Activated CD8-positive, alpha-beta T cell treated with anti-CD3 and anti-CD28 coated beads for 36 hours (primary cell): ENCODE measurements around the gene COLEC11. TPM values are rescaled to one million over a fixed set of nuclear protein-coding genes. Genes with fewer than 3 reads are reported as not detected.

ENCODE experiments used
- ATAC-seq: fragments of 200-7000 bp; cut with Tn5 transposase; one replicate; pipeline ENCODE4 v1.10.0; 2021; ENCODE audit warnings: mild to moderate bottlenecking, moderate library complexity
- CTCF ChIA-PET: fragments of 350-600 bp; sonication (Branson Sonifier 250); formaldehyde crosslinking; loops from one replicate; lab custom pipeline; 2021; ENCODE audit warnings: antibody characterized with exemption; lab: Charles Lee
- POLR2A ChIA-PET: fragments of 350-600 bp; sonication (Branson Sonifier 250); formaldehyde crosslinking; loops from one replicate; lab custom pipeline; 2021; ENCODE audit warnings: antibody characterized with exemption; lab: Charles Lee
- DNase-seq: peaks from one replicate; pipeline ENCODE4 v3.0.0-alpha.2; 2020
- H3K27ac Mint-ChIP-seq: one replicate; pipeline ENCODE4 v1.8.0; 2021; ENCODE audit warnings: mild to moderate bottlenecking, mixed read lengths
- H3K27me3 Mint-ChIP-seq: one replicate; pipeline ENCODE4 v1.8.0; 2021; ENCODE audit warnings: mixed read lengths
- H3K36me3 Mint-ChIP-seq: one replicate; pipeline ENCODE4 v1.8.0; 2021; ENCODE audit warnings: low read depth, mixed read lengths
- H3K4me1 Mint-ChIP-seq: one replicate; pipeline ENCODE4 v1.8.0; 2021; ENCODE audit warnings: low read depth, mixed read lengths
- H3K4me3 Mint-ChIP-seq: one replicate; pipeline ENCODE4 v1.8.0; 2021; ENCODE audit warnings: mild to moderate bottlenecking, moderate library complexity, mixed read lengths
- H3K9me3 Mint-ChIP-seq: one replicate; pipeline ENCODE4 v1.8.0; 2021; ENCODE audit warnings: mixed read lengths
- intact Hi-C: fragments of 100-400 bp; cut with micrococcal nuclease; formaldehyde crosslinking; loops from one replicate; pipeline ENCODE4 v1.10.0; 2022
- total RNA-seq, 2 experiments: library from RNA; stranded (reverse); gene quantifications; one replicate each; pipeline ENCODE4 v1.2.3, GENCODE V29; 2021
- TF ChIP-seq, protein P1 (sequence below): fragments of 200-600 bp; IDR thresholded peaks from one replicate; pipeline ENCODE4 v1.8.0; 2022; ENCODE audit warnings: antibody characterized with exemption, mild to moderate bottlenecking

The COLEC11 gene
- total RNA-seq, 2 experiments from 2014 or later, result 0.49 TPM; not detected in 1

DNA sequence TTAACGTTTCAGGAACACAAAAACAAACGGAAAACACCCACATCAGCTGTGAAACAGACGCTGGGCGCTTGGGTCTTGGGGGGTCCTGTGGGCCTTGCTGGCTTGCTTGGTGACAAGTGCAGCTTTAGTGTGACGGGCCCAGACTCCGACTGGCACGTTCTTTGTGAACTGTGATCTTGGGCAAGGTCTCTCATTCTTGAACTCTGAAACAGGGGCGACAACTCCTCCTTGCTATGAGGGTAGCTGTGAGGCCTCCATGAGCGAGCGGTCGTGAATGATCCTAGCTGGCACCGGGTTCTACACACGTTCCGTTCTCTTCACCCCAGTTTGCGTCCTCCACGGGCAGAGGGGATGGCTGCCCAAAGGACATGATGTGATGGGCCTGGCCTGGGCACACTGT lies 8.7 kb upstream of the COLEC11 start:
- no peak for DNase-seq
- H3K4me1 Mint-ChIP-seq, result peaks cover 3% of the 10 kb centered on the region
- peaks cover 16% of the 10 kb centered on the region for H3K36me3 Mint-ChIP-seq
- ChIA-PET POLR2A (interaction anchor here (1.4 to 1.9 kb wide), 2 partner anchors 9 to 10 kb away, joined by 3 to 7 read pairs; partner anchors contain the start of gene COLEC11), CTCF (no interaction called here)
- H3K9me3 Mint-ChIP-seq, result no peaks in the 10 kb centered on the region
- TF ChIP-seq, protein P1, sequence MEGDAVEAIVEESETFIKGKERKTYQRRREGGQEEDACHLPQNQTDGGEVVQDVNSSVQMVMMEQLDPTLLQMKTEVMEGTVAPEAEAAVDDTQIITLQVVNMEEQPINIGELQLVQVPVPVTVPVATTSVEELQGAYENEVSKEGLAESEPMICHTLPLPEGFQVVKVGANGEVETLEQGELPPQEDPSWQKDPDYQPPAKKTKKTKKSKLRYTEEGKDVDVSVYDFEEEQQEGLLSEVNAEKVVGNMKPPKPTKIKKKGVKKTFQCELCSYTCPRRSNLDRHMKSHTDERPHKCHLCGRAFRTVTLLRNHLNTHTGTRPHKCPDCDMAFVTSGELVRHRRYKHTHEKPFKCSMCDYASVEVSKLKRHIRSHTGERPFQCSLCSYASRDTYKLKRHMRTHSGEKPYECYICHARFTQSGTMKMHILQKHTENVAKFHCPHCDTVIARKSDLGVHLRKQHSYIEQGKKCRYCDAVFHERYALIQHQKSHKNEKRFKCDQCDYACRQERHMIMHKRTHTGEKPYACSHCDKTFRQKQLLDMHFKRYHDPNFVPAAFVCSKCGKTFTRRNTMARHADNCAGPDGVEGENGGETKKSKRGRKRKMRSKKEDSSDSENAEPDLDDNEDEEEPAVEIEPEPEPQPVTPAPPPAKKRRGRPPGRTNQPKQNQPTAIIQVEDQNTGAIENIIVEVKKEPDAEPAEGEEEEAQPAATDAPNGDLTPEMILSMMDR, result no peak
- H3K4me3 Mint-ChIP-seq, result no peak overlapping the region
- no peak overlapping the region for H3K27ac Mint-ChIP-seq
- intact Hi-C loops, result no loop called here
- H3K27me3 Mint-ChIP-seq, result no peaks in the 10 kb centered on the region
- no peak for ATAC-seq

DNA sequence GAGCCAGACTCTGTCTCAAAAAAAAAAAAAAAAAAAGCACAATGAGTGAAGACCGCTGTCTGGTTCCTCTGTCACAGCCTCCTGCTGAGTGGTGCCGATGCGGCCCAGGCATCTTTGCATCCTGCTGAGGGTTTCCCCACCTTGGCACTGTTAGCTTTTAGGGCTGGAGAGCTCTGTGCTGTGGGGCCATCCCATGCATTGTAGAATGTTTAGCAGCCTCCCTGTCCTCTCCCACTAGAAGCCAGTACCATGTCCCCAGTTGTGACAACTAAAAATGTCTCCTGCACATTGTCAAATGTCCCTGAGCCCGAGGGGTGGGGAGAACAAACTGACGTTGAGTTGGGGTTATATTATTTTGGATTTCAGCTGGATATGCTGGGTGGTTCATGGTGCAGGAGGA lies 7.9 kb upstream of the COLEC11 start:
- TF ChIP-seq, protein P1, result no peak
- no peaks in the 10 kb centered on the region for H3K4me1 Mint-ChIP-seq
- no peak overlapping the region for H3K4me3 Mint-ChIP-seq
- CTCF ChIA-PET, result no interaction called here
- intact Hi-C loops, result no loop called here
- POLR2A ChIA-PET, result interaction anchor here (1.1 to 1.9 kb wide), 3 partner anchors 8 to 11 kb away, joined by 3 to 7 read pairs (median 6); partner anchors contain the start of gene COLEC11
- H3K27ac Mint-ChIP-seq, result no peak overlapping the region
- no peak for ATAC-seq
- no peaks in the 10 kb centered on the region for H3K27me3 Mint-ChIP-seq
- peaks cover 8% of the 10 kb centered on the region for H3K36me3 Mint-ChIP-seq
- H3K9me3 Mint-ChIP-seq, result no peaks in the 10 kb centered on the region
- no peak for DNase-seq

DNA sequence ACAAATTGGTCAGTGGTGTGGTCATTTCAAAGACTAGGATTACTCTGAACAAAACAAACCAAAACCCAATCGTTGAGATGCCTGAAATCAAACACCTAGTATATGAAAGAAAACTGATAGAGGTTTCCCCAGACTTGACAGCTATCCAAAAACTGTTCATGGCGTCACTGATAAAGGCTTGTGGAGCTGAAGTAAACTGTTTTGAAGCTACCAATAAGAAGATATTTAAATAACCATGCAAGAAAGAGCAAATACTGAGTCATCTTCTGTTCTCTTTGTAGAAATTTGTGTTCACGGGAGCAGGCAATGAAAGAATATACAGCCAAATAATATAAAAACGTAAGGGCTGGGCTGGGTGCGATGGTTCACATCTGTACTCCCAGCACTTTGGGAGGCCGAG lies 7.5 kb upstream of the COLEC11 start:
- CTCF ChIA-PET, result no interaction called here
- intact Hi-C loops, result no loop called here

DNA sequence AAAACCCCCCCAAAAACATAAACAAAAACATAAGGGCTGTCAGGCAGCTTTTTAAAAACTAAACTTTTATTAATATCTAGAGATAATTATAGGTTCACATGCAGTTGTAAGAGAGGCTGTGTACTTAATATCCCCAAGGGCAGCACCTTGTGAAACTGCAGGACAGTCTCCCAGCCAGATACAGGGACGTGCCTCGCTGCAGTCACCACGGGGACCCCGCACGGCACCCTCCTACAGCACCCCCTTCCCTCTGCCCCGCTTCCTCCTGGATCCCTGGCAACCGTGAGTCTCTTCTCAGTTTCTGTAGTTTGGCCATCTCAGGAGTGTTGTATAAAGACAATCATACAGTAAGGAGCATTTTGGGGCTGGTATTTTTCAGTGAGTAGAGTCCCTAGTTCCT lies 6.8 kb upstream of the COLEC11 start:
- Mint-ChIP-seq H3K27ac (no peak overlapping the region), H3K27me3 (no peaks in the 10 kb centered on the region), H3K36me3 (peaks cover 7% of the 10 kb centered on the region), H3K9me3 (no peaks in the 10 kb centered on the region), H3K4me3 (no peak overlapping the region), H3K4me1 (no peaks in the 10 kb centered on the region)
- intact Hi-C loops, result no loop called here
- no peak for ATAC-seq
- CTCF ChIA-PET, result no interaction called here
- TF ChIP-seq, protein P1, result no peak
- DNase-seq, result no peak
- POLR2A ChIA-PET, result interaction anchor here (1.9 kb wide), 1 partner anchor 12 kb away, joined by 7 read pairs; no protein-coding TSS in a partner anchor

More for the DNA sequence above, 7.5 kb upstream of the COLEC11 start:
- DNase-seq, result no peak
- no peak for ATAC-seq
- no peak overlapping the region for H3K27ac Mint-ChIP-seq
- no peaks in the 10 kb centered on the region for H3K4me1 Mint-ChIP-seq
- H3K27me3 Mint-ChIP-seq, result no peaks in the 10 kb centered on the region
- TF ChIP-seq, protein P1, result no peak
- H3K36me3 Mint-ChIP-seq, result peaks cover 7% of the 10 kb centered on the region
- H3K4me3 Mint-ChIP-seq, result no peak overlapping the region
- POLR2A ChIA-PET, result interaction anchor here (1.1 to 1.9 kb wide), 2 partner anchors 9 to 12 kb away, joined by 6 to 7 read pairs; no protein-coding TSS in a partner anchor
- no peaks in the 10 kb centered on the region for H3K9me3 Mint-ChIP-seq

DNA sequence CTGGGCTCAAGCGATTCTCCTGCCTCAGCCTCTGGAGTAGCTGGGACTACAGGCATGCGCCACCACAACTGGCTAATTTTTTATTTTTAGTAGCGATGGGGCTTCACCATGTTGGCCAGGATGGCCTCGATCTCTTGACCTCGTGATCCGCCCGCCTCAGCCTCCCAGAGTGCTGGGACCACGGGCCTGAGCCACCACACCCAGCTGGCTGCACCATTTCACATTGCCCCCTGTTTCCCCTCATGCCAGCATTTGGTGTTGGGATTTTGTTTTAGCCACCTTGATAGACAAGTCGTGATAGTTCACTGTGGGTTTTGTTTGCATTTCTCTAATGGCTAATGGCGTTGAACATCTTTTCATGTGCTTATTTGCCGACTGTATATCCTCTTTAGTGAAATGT lies 5.8 kb upstream of the COLEC11 start:
- ChIA-PET CTCF (no interaction called here), POLR2A (interaction anchor here (0.7 kb wide), 1 partner anchor 62 kb away, joined by 3 read pairs; no protein-coding TSS in a partner anchor)
- ATAC-seq, result no peak
- Mint-ChIP-seq H3K4me3 (no peak overlapping the region), H3K27me3 (no peaks in the 10 kb centered on the region), H3K9me3 (no peaks in the 10 kb centered on the region), H3K4me1 (no peaks in the 10 kb centered on the region), H3K27ac (no peak overlapping the region), H3K36me3 (peaks cover 7% of the 10 kb centered on the region)
- intact Hi-C loops, result no loop called here
- no peak for DNase-seq
- TF ChIP-seq, protein P1, result no peak
